ENCODE measurements around the gene ZFP36. TPM values are rescaled to one million over a fixed set of nuclear protein-coding genes. Genes with fewer than 3 reads are reported as not detected.

Gene ZFP36
- total RNA-seq, 6 experiments from 2014 or later: 30.9 to 81.6 (median 68.5) TPM

GRCh38 chr19:39365531-39365930 is 41.1 kb upstream of the ZFP36 start:
- no peak overlapping the region for H3K27ac Mint-ChIP-seq
- H3K4me1 Mint-ChIP-seq (ENCODE audit: low read depth): peaks cover 34% of the 10 kb centered on the region
- peaks cover 3% of the 10 kb centered on the region; the same call in 1 of the 2 replicates for H3K27me3 Mint-ChIP-seq (ENCODE audit: insufficient read depth)
- TF ChIP-seq CTCF (IDR thresholded peaks at IDR 0.05): no peak
- H3K9me3 Mint-ChIP-seq: no peaks in the 10 kb centered on the region
- H3K36me3 Mint-ChIP-seq (ENCODE audit: low read depth): peaks cover 31% of the 10 kb centered on the region
- no peak overlapping the region for H3K4me3 Mint-ChIP-seq
- DNase-seq: no peak

GRCh38 chr19:39369200-39369599 is 37.4 kb upstream of the ZFP36 start:
- no peaks in the 10 kb centered on the region for H3K9me3 Mint-ChIP-seq
- TF ChIP-seq CTCF (IDR thresholded peaks at IDR 0.05): no peak
- H3K27ac Mint-ChIP-seq: no peak overlapping the region; the same call in 1 of the 2 replicates
- H3K4me1 Mint-ChIP-seq (ENCODE audit: low read depth): peaks cover 40% of the 10 kb centered on the region
- no peak overlapping the region for H3K4me3 Mint-ChIP-seq
- H3K27me3 Mint-ChIP-seq (ENCODE audit: insufficient read depth): peaks cover 6% of the 10 kb centered on the region
- no peak for DNase-seq
- peaks cover 41% of the 10 kb centered on the region for H3K36me3 Mint-ChIP-seq (ENCODE audit: low read depth)

GRCh38 chr19:39370735-39371134 is 35.9 kb upstream of the ZFP36 start:
- H3K27ac Mint-ChIP-seq: peak overlapping the region; percentile 98
- peaks cover 7% of the 10 kb centered on the region for H3K27me3 Mint-ChIP-seq (ENCODE audit: insufficient read depth)
- DNase-seq: no peak
- H3K4me3 Mint-ChIP-seq: no peak overlapping the region
- H3K4me1 Mint-ChIP-seq (ENCODE audit: low read depth): peaks cover 33% of the 10 kb centered on the region
- peaks cover 41% of the 10 kb centered on the region for H3K36me3 Mint-ChIP-seq (ENCODE audit: low read depth)
- TF ChIP-seq CTCF (IDR thresholded peaks at IDR 0.05): no peak
- H3K9me3 Mint-ChIP-seq: no peaks in the 10 kb centered on the region

GRCh38 chr19:39372047-39372802 is 34.4 kb upstream of the ZFP36 start:
- Mint-ChIP-seq H3K27ac (peak overlapping the region; percentile 98), H3K9me3 (no peaks in the 10 kb centered on the region), H3K27me3 (ENCODE audit: insufficient read depth) (peaks cover 5% of the 10 kb centered on the region), H3K4me1 (ENCODE audit: low read depth) (peaks cover 33% of the 10 kb centered on the region), H3K36me3 (ENCODE audit: low read depth) (peaks cover 47% of the 10 kb centered on the region), H3K4me3 (peak overlapping the region; percentile 35)
- no peak for TF ChIP-seq CTCF (IDR thresholded peaks at IDR 0.05)
- DNase-seq: peak; percentile 91

GRCh38 chr19:39372941-39373340 is 33.7 kb upstream of the ZFP36 start:
- DNase-seq: no peak
- Mint-ChIP-seq H3K9me3 (no peaks in the 10 kb centered on the region), H3K27ac (peak overlapping the region; percentile 98), H3K36me3 (ENCODE audit: low read depth) (peaks cover 47% of the 10 kb centered on the region), H3K27me3 (ENCODE audit: insufficient read depth) (peaks cover 4% of the 10 kb centered on the region), H3K4me1 (ENCODE audit: low read depth) (peaks cover 36% of the 10 kb centered on the region), H3K4me3 (peak overlapping the region; percentile 63)
- no peak for TF ChIP-seq CTCF (IDR thresholded peaks at IDR 0.05)

All from HFFc6 (cell line).